GM12878 (cell line): Measurements from ENCODE around the gene CDC42SE1. TPM values are rescaled to one million over a fixed set of nuclear protein-coding genes. Genes with fewer than 3 reads are reported as not detected.

Experiments
- ATAC-seq: fragments of 200-7000 bp; cut with Tn5 transposase; 3 replicates; pipeline ENCODE4 v1.9.1; 2020; ENCODE audit warnings: mild to moderate bottlenecking, moderate library complexity
- BruUV-seq: library from RNA; stranded (reverse); fragments of 400-500 nt; replicated peaks from 2 replicates; lab custom pipeline; 2021; lab: Mats Ljungman, UMichigan
- CTCF ChIA-PET: fragments of 300-600 bp; sonication (Branson Sonifier 250); formaldehyde crosslinking; extraction: SDS; loops from one replicate; lab custom pipeline; 2021; ENCODE audit warnings: inconsistent platforms; lab: Yijun Ruan, JAX
- POLR2A ChIA-PET: fragments of 350-600 bp; formaldehyde crosslinking; extraction: SDS; loops from one replicate; lab custom pipeline; 2021; ENCODE audit warnings: inconsistent platforms; lab: Charles Lee
- RAD21 ChIA-PET: fragments of 300-600 bp; sonication (Branson Sonifier 250); formaldehyde crosslinking; loops from one replicate; lab custom pipeline; 2023; ENCODE audit warnings: antibody characterized with exemption; ENCODE audit not compliant: unreplicated experiment; lab: Charles Lee
- SMC1A ChIA-PET: fragments of 300-600 bp; sonication (Branson Sonifier 250); formaldehyde crosslinking; loops from one replicate; lab custom pipeline; 2023; ENCODE audit not compliant: unreplicated experiment, uncharacterized antibody; lab: Charles Lee
- DNase-seq: peaks from one replicate; pipeline ENCODE4 v3.0.0-alpha.2; 2011; ENCODE audit warnings: low read depth, low spot score
- FAIRE-seq: peaks from 3 replicates; lab custom pipeline; 2011; peaks lifted over from hg19 to GRCh38; lab: Jason Lieb, UNC
- H2AFZ ChIP-seq: 2 replicates; pipeline ENCODE4 v1.6.0; 2011; ENCODE audit warnings: low read depth, low read length, control low read depth; ENCODE audit not compliant: control insufficient read depth
- H3K27ac ChIP-seq: 2 replicates; pipeline ENCODE4 v1.5.1; 2011; ENCODE audit warnings: control low read depth; ENCODE audit not compliant: control insufficient read depth, insufficient read depth
- H3K27me3 ChIP-seq, 2 experiments: replicated peaks in 1 of 2; 2 replicates each; pipeline versions ENCODE4 v1.6.0 to v1.6.1; 2011; ENCODE audit warnings: low read length in 1 of 2; ENCODE audit not compliant: control insufficient read depth in 2 of 2, insufficient read depth in 2 of 2
- H3K36me3 ChIP-seq, 2 experiments: 2 replicates each; pipeline ENCODE4 v1.5.1; 2011; ENCODE audit warnings: low read length in 1 of 2; ENCODE audit not compliant: control insufficient read depth in 2 of 2, insufficient read depth in 2 of 2
- H3K4me1 ChIP-seq: 2 replicates; pipeline ENCODE4 v1.6.1; 2011; ENCODE audit warnings: mild to moderate bottlenecking, low read length, moderate library complexity, mixed read lengths; ENCODE audit not compliant: control insufficient read depth, insufficient read depth
- H3K4me2 ChIP-seq: 2 replicates; pipeline ENCODE4 v1.6.0; 2011; ENCODE audit warnings: control low read depth; ENCODE audit not compliant: control insufficient read depth, insufficient read depth
- H3K4me3 ChIP-seq: fragments of 200-600 bp; sonication (generic); 2 replicates; pipeline ENCODE4 v1.5.1; 2016
- H3K79me2 ChIP-seq: 2 replicates; pipeline ENCODE4 v1.6.0; 2011; ENCODE audit warnings: low read length; ENCODE audit not compliant: control insufficient read depth, insufficient read depth
- H3K9ac ChIP-seq: 2 replicates; pipeline ENCODE4 v1.8.0; 2011; ENCODE audit warnings: low read length, control low read depth, mixed read lengths; ENCODE audit not compliant: control insufficient read depth, insufficient read depth
- H3K9me3 ChIP-seq: replicated peaks from 3 replicates; pipeline ENCODE4 v1.5.1; 2011; ENCODE audit warnings: mild to moderate bottlenecking, low read length; ENCODE audit not compliant: control insufficient read depth, insufficient read depth
- H4K20me1 ChIP-seq: 2 replicates; pipeline ENCODE4 v1.6.0; 2011; ENCODE audit not compliant: control insufficient read depth, insufficient read depth
- BHLHE40 ChIP-seq, 2 experiments: fragments of 450-650 bp in 1 of 2; IDR thresholded peaks; 2 replicates each; pipeline ENCODE4 v1.6.1; 2011 to 2017; ENCODE audit warnings: low read depth in 2 of 2, borderline replicate concordance in 1 of 2, improper control_type of control experiment in 1 of 2, low read length in 1 of 2, mild to moderate bottlenecking in 1 of 2
- RFX5 ChIP-seq: IDR thresholded peaks from 2 replicates; pipeline ENCODE4 v1.6.1; 2011; ENCODE audit warnings: low read depth, low read length, improper control_type of control experiment
- SIN3A ChIP-seq: IDR thresholded peaks from 2 replicates; pipeline ENCODE4 v1.6.1; 2012; ENCODE audit warnings: low read depth, low read length, improper control_type of control experiment
- STAT1 ChIP-seq: fragments of 450-650 bp; conservative IDR thresholded peaks from 2 replicates; pipeline ENCODE4 v1.6.1; 2014; ENCODE audit warnings: antibody characterized with exemption, mild to moderate bottlenecking
- TCF3 ChIP-seq: IDR thresholded peaks from 2 replicates; pipeline ENCODE4 v1.6.1; 2012; ENCODE audit warnings: low read depth, mild to moderate bottlenecking, low read length, borderline replicate concordance; ENCODE audit not compliant: insufficient read depth
- YY1 ChIP-seq: IDR thresholded peaks from 2 replicates; pipeline ENCODE4 v1.6.1; 2011; ENCODE audit warnings: low read depth, mild to moderate bottlenecking, low read length
- ZNF384 ChIP-seq: IDR thresholded peaks from 2 replicates; pipeline ENCODE4 v1.6.1; 2012; ENCODE audit warnings: low read depth, mild to moderate bottlenecking, low read length, improper control_type of control experiment, borderline replicate concordance
- WGBS: methylation state at CpG from one replicate; pipeline ENCODE4 v1.1.6; 2016; ENCODE audit warnings: low lambda C conversion rate; ENCODE audit not compliant: insufficient replicate concordance, insufficient coverage; ENCODE audit errors: missing lambda C conversion rate; 5-methylcytosine and 5-hydroxymethylcytosine counted together
- in situ Hi-C: fragments of 300-500 bp; cut with MboI; formaldehyde crosslinking; loops from 9 replicates; pipeline ENCODE4 v1.14.3; 2018; ENCODE audit warnings: mixed read lengths
- intact Hi-C: fragments of 100-400 bp; cut with micrococcal nuclease; formaldehyde crosslinking; loops from one replicate; pipeline ENCODE4 v1.14.2; 2022; ENCODE audit not compliant: unreplicated experiment
- polyA plus RNA-seq, 11 experiments: library from polyadenylated mRNA; depleted of rRNA in 4 of 11; unstranded in 6 of 11; stranded (reverse) in 5 of 11; fragments of >200 nt; fragmentation: Nextera tagmentation in 4 of 11; fragmentation: Illumina TruSeq in 1 of 11; extraction: Ambion mirVana in 4 of 11; extraction: Trizol in 1 of 11; gene quantifications; 1 replicate in 1 of 11; 2 replicates in 10 of 11; pipeline versions ENCODE4 v1.2.1 to v1.2.3, GENCODE V29; 2011 to 2016; ENCODE audit warnings: inconsistent platforms in 2 of 11, missing spikeins in 2 of 11, low read depth in 1 of 11
- total RNA-seq, 4 experiments: library from RNA; depleted of rRNA in 3 of 4; stranded (reverse); fragments of >200 nt in 3 of 4; fragmentation: Illumina TruSeq in 1 of 4; extraction: Trizol in 1 of 4; gene quantifications; 2 replicates each; pipeline versions ENCODE4 v1.2.1 to v1.2.3, GENCODE V29; 2013 to 2021
- TF ChIP-seq, protein P1 (sequence below): IDR thresholded peaks from 2 replicates; pipeline ENCODE4 v1.6.1; 2011; ENCODE audit warnings: borderline replicate concordance, low read depth, mild to moderate bottlenecking, moderate library complexity, low read length; ENCODE audit not compliant: insufficient read depth, poor library complexity, severe bottlenecking
- TF ChIP-seq, protein P2 (sequence below): fragments of 450-650 bp; IDR thresholded peaks from 2 replicates; pipeline ENCODE4 v1.6.1; 2017; ENCODE audit warnings: mild to moderate bottlenecking, low read depth, inconsistent platforms; ENCODE audit not compliant: poor library complexity, severe bottlenecking
- TF ChIP-seq, protein P3 (sequence below): IDR thresholded peaks from 2 replicates; pipeline ENCODE4 v1.6.1; 2011; ENCODE audit warnings: low read depth, low read length, improper control_type of control experiment, borderline replicate concordance
- TF ChIP-seq, protein P4 (sequence below): fragments of 450-650 bp; IDR thresholded peaks from 2 replicates; pipeline ENCODE4 v1.6.1; 2017; ENCODE audit warnings: mild to moderate bottlenecking

Gene CDC42SE1
- total and polyA plus RNA-seq, 10 of the 15 experiments (the other 5 are each of a cell fraction or from before 2014, with no cell fraction given) = 35.7 to 112 (median 74.3) TPM

DNA sequence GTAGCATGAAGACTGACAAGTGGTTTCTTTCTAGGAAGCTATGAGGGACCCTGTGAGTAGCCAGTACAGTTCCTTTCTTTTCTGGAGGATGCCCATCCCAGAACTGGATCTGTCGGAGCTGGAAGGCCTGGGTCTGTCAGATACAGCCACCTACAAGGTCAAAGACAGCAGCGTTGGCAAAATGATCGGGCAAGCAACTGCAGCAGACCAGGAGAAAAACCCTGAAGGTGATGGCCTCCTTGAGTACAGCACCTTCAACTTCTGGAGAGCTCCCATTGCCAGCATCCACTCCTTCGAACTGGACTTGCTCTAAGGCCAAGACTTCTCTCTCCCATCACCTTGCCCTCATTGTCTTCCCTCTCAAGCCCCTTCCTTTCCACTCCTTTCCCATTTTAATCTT, 7.8 kb upstream of the CDC42SE1 start:
- RAD21 ChIA-PET = no interaction called here

More for the DNA sequence above, 7.8 kb upstream of the CDC42SE1 start:
- H3K9ac ChIP-seq = no peak overlapping the region
- H3K27ac ChIP-seq = no peak overlapping the region
- 92% methylated on average over 4 of the region's 4 CpGs for WGBS
- in situ Hi-C loops (no loop called here), intact Hi-C loops (no loop called here)
- H3K36me3 ChIP-seq = no peaks in the 10 kb centered on the region
- no peaks in the 10 kb centered on the region for H4K20me1 ChIP-seq
- no peak overlapping the region for H3K4me2 ChIP-seq
- FAIRE-seq (no peak), ATAC-seq (no peak), DNase-seq (no peak)
- no TSS peak for BruUV-seq
- TF ChIP-seq TCF3 = no peak
- TF ChIP-seq, protein P1, sequence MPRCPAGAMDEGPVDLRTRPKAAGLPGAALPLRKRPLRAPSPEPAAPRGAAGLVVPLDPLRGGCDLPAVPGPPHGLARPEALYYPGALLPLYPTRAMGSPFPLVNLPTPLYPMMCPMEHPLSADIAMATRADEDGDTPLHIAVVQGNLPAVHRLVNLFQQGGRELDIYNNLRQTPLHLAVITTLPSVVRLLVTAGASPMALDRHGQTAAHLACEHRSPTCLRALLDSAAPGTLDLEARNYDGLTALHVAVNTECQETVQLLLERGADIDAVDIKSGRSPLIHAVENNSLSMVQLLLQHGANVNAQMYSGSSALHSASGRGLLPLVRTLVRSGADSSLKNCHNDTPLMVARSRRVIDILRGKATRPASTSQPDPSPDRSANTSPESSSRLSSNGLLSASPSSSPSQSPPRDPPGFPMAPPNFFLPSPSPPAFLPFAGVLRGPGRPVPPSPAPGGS = no peak
- TF ChIP-seq, protein P2, sequence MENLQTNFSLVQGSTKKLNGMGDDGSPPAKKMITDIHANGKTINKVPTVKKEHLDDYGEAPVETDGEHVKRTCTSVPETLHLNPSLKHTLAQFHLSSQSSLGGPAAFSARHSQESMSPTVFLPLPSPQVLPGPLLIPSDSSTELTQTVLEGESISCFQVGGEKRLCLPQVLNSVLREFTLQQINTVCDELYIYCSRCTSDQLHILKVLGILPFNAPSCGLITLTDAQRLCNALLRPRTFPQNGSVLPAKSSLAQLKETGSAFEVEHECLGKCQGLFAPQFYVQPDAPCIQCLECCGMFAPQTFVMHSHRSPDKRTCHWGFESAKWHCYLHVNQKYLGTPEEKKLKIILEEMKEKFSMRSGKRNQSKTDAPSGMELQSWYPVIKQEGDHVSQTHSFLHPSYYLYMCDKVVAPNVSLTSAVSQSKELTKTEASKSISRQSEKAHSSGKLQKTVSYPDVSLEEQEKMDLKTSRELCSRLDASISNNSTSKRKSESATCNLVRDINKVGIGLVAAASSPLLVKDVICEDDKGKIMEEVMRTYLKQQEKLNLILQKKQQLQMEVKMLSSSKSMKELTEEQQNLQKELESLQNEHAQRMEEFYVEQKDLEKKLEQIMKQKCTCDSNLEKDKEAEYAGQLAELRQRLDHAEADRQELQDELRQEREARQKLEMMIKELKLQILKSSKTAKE = no peak
- TF ChIP-seq RFX5 = no peak
- TF ChIP-seq, protein P3, sequence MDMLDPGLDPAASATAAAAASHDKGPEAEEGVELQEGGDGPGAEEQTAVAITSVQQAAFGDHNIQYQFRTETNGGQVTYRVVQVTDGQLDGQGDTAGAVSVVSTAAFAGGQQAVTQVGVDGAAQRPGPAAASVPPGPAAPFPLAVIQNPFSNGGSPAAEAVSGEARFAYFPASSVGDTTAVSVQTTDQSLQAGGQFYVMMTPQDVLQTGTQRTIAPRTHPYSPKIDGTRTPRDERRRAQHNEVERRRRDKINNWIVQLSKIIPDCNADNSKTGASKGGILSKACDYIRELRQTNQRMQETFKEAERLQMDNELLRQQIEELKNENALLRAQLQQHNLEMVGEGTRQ = no peak
- TF ChIP-seq, protein P4, sequence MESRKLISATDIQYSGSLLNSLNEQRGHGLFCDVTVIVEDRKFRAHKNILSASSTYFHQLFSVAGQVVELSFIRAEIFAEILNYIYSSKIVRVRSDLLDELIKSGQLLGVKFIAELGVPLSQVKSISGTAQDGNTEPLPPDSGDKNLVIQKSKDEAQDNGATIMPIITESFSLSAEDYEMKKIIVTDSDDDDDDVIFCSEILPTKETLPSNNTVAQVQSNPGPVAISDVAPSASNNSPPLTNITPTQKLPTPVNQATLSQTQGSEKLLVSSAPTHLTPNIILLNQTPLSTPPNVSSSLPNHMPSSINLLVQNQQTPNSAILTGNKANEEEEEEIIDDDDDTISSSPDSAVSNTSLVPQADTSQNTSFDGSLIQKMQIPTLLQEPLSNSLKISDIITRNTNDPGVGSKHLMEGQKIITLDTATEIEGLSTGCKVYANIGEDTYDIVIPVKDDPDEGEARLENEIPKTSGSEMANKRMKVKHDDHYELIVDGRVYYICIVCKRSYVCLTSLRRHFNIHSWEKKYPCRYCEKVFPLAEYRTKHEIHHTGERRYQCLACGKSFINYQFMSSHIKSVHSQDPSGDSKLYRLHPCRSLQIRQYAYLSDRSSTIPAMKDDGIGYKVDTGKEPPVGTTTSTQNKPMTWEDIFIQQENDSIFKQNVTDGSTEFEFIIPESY = no peak
- TF ChIP-seq ZNF384 = no peak
- no peak for TF ChIP-seq YY1
- no peak for TF ChIP-seq SIN3A
- TF ChIP-seq STAT1 = no peak
- no peak for TF ChIP-seq BHLHE40 (IDR thresholded peaks at IDR 0.05; ENCODE audit: borderline replicate concordance in 1 of 2, low read depth in 2 of 2, low read length in 1 of 2)
- ChIA-PET CTCF (interaction anchor here (0.7 to 2.3 kb wide), 7 partner anchors 8 to 187 kb away, joined by 3 to 14 read pairs (median 6); partner anchors contain the start of genes CDC42SE1, MLLT11, PSMD4 and TNFAIP8L2), SMC1A (interaction anchor here (1.5 to 1.6 kb wide), 2 partner anchors 9 to 12 kb away, joined by 4 to 7 read pairs; no protein-coding TSS in a partner anchor), POLR2A (interaction anchor here (0.7 kb wide), 1 partner anchor 36 kb away, joined by 4 read pairs; no protein-coding TSS in a partner anchor)
- H2AFZ ChIP-seq = no peak overlapping the region
- no peak overlapping the region for H3K4me3 ChIP-seq
- peaks cover 10% of the 10 kb centered on the region for H3K79me2 ChIP-seq
- H3K9me3 ChIP-seq = no peaks in the 10 kb centered on the region
- no peaks in the 10 kb centered on the region for H3K27me3 ChIP-seq
- H3K4me1 ChIP-seq = peaks cover 8% of the 10 kb centered on the region
